GM12891 (cell line): ENCODE measurements around the gene AKAP7.

Source experiments
- DNase-seq: peaks from one replicate; pipeline ENCODE4 v3.0.0; 2011; ENCODE audit warnings: low spot score; ENCODE audit not compliant: insufficient read length
- FAIRE-seq: peaks from 2 replicates; lab custom pipeline; 2011; peaks lifted over from hg19 to GRCh38; lab: Jason Lieb, UNC
- PAX5 ChIP-seq: IDR thresholded peaks from 2 replicates; pipeline ENCODE4 v1.6.1; 2011; ENCODE audit warnings: low read length, moderate library complexity, mild to moderate bottlenecking; ENCODE audit not compliant: insufficient read depth, severe bottlenecking
- POLR2A ChIP-seq: IDR thresholded peaks from 2 replicates; pipeline ENCODE4 v1.6.1; 2011; ENCODE audit warnings: low read depth, low read length, control low read depth
- POLR2AphosphoS5 ChIP-seq: IDR thresholded peaks from 2 replicates; pipeline ENCODE4 v1.6.1; 2011; ENCODE audit warnings: low read depth, low read length, control low read depth
- POU2F2 ChIP-seq: IDR thresholded peaks from 2 replicates; pipeline ENCODE4 v1.6.1; 2011; ENCODE audit warnings: low read depth, mild to moderate bottlenecking, control low read depth, low read length, moderate library complexity
- SPI1 ChIP-seq: IDR thresholded peaks from 2 replicates; pipeline ENCODE4 v1.6.1; 2011; ENCODE audit warnings: low read depth, low read length, control low read depth
- TAF1 ChIP-seq: IDR thresholded peaks from 2 replicates; pipeline ENCODE4 v1.6.1; 2011; ENCODE audit warnings: low read depth, low read length, control low read depth

The AKAP7 gene

DNA sequence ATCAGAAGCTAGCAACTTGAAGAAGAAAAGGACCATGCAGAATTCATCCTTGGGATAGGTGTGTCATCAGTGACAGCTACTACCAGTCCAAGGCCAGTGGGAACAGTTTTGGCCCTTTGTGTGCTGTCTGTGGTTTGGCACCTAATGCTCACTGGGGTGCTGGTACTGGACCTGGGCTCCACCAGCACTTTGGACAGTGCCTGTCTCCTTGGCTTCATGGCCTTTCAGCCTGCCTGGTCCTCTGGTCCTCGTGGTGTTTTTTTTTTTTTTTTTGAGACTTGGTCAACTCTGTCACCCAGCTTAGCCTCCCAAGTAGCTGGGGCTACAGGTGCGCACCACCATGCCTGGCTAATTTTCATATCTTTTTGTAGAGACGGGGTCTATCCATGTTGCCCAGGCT is 56.3 kb downstream of the AKAP7 start:
- DNase-seq, result no peak
- no peak for TF ChIP-seq TAF1
- no peak for TF ChIP-seq PAX5
- TF ChIP-seq POLR2AphosphoS5, result no peak
- no peak for TF ChIP-seq SPI1
- FAIRE-seq, result no peak

GRCh38 chr6:131197716-131198115 is 62.4 kb downstream of the AKAP7 start:
- no peak for TF ChIP-seq PAX5
- FAIRE-seq (no peak), DNase-seq (no peak)

- peak; percentile 23 for DNase-seq
- TF ChIP-seq PAX5 (no peak), POU2F2 (peak; percentile 68; the same call in 1 of the 2 replicates), TAF1 (no peak), POLR2AphosphoS5 (no peak), POLR2A (no peak), SPI1 (0 out of 2 replicates have a peak, but pooled peaks have one; percentile 27)
- FAIRE-seq, result peak; percentile 99
Observed at GRCh38 chr6:131199568-131200272, 64.5 kb downstream of the AKAP7 start.

- no peak for TF ChIP-seq PAX5
- TF ChIP-seq POU2F2, result no peak
- TF ChIP-seq SPI1, result no peak
- TF ChIP-seq TAF1, result no peak
- no peak for TF ChIP-seq POLR2AphosphoS5
- no peak for TF ChIP-seq POLR2A
- no peak for FAIRE-seq
- no peak for DNase-seq
Observed at GRCh38 chr6:131205481-131206244, 70.4 kb downstream of the AKAP7 start.

- no peak for TF ChIP-seq SPI1
- TF ChIP-seq PAX5, result no peak
- no peak for TF ChIP-seq POU2F2
- TF ChIP-seq POLR2AphosphoS5, result no peak
- no peak for TF ChIP-seq POLR2A
- no peak for TF ChIP-seq TAF1
- DNase-seq (no peak), FAIRE-seq (no peak)
Observed at GRCh38 chr6:131206463-131207251, 71.4 kb downstream of the AKAP7 start.

DNA sequence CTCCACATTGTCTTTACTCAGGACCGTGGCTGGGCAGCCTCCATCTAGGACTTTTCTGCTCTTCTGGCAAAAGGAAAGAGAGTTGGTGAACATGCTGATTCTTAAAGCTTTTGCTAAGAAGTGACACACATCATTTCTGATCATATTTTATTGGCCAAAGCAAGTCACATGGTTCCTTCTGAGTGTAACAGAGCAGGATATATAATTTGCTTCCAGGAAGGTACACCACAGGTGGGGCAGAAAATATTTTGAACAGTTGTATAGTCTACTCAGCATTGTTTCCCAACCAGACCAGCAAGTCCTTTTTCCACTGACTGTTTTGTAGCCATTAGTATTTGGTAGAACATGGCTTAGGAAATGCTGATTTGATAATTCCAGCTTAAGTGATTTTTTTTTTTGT is 73.5 kb downstream of the AKAP7 start:
- TF ChIP-seq TAF1 (no peak), POU2F2 (no peak), POLR2A (no peak), PAX5 (no peak), POLR2AphosphoS5 (no peak), SPI1 (no peak)
- no peak for FAIRE-seq
- no peak for DNase-seq

- TF ChIP-seq SPI1 (no peak), POLR2AphosphoS5 (no peak), POU2F2 (no peak), PAX5 (no peak), POLR2A (no peak), TAF1 (no peak)
- DNase-seq, result no peak
- no peak for FAIRE-seq
Observed at GRCh38 chr6:131210469-131210868, 75.2 kb downstream of the AKAP7 start.

GRCh38 chr6:131212024-131212423 is 76.8 kb downstream of the AKAP7 start:
- FAIRE-seq, result no peak
- DNase-seq, result no peak
- TF ChIP-seq TAF1, result no peak
- TF ChIP-seq SPI1, result no peak
- TF ChIP-seq POLR2AphosphoS5, result no peak
- TF ChIP-seq POU2F2, result no peak
- no peak for TF ChIP-seq PAX5
- TF ChIP-seq POLR2A, result no peak

DNA sequence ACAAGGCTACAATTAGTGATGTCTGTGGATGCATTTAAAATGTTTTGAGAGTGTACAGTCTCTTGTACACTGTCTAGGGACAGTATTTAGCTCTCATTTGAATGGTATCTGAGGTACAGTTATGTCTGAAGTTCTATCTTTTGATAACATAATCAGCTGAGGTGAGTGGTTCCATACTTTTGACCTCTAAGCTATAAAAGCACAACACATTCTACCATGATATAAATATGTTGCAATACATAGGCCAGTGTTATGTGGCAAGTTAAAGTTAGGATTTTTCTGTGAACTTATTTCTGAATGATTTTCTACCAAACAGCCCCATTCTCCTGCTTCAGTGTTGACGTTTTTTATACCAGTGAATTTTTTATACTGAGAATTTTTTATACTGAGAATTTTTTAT is 77.6 kb downstream of the AKAP7 start:
- FAIRE-seq (no peak), DNase-seq (no peak)
- TF ChIP-seq SPI1, result no peak
- no peak for TF ChIP-seq POU2F2
- TF ChIP-seq POLR2A, result no peak
- no peak for TF ChIP-seq PAX5
- no peak for TF ChIP-seq TAF1
- TF ChIP-seq POLR2AphosphoS5, result no peak
